Kidney tubule cell (primary cell): Measurements from ENCODE around the gene PXDN.
"Not testable (repeated sequence)": the region's sequence is repeated elsewhere in the genome, so short reads cannot be mapped to it uniquely, and the experiment has no call there.

Source experiments
- DNase-seq: peaks from one replicate; pipeline ENCODE4 v3.0.0-alpha.2; 2018; ENCODE audit warnings: low spot score

Gene PXDN

DNA sequence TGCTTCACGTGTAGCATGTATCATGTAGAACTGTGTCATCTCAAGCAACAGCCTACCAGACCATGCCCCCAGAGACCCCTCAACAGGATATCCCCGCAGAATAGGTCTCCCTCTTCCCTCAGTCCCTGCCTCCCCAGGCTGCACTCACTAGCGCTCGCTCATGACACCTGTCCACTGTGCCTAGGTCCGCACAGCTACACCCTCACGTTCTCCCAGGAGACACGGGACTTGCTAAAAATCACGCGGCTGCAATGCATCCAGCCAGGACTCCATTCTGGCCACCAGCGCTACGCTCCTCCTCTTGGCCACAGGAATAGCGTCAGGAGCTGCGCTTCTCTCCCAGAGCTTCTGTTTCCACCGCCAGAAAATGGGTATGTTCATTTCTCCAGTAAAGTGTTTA lies 2.5 kb downstream of the PXDN start:
- no peak for DNase-seq

GRCh38 chr2:1740716-1741589 lies 3.4 kb downstream of the PXDN start:
- DNase-seq: no peak

DNA sequence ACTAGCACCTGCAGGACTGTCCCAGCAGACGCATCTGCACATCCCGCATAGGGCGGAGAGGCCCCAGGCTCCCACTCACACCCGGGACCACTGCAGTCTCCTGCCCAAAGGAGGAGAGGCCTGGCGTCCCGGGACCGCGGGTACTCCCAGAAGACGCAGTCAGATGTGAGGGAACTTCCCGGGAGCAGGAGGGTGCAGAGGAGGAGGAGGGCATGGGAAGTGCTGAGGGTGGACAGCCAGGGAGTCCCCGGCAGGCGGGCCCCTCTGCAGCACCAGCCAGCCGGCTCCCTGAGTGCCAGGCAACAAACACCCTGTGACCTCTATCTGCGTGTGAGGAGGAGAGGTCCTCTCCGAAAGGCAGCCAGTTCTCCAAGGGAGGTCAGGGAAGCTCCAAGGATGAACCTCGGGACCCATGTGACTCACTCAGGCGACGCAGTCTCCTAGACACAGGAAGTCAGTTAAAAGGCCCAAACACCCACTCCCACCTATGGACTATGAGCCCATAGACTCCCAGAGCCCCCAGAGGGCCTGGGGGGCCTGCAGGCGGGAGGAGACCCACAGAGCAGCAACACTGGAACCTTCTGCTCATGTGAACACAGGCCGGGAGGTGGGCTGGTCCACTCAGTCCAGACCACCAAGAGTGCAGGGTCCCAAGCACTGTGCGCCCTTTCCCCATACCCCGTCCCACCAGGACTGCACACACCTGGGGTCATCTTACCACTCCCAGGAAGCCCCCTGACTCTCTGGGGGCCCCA lies 4.2 kb downstream of the PXDN start:
- peak; percentile 59 for DNase-seq

DNA sequence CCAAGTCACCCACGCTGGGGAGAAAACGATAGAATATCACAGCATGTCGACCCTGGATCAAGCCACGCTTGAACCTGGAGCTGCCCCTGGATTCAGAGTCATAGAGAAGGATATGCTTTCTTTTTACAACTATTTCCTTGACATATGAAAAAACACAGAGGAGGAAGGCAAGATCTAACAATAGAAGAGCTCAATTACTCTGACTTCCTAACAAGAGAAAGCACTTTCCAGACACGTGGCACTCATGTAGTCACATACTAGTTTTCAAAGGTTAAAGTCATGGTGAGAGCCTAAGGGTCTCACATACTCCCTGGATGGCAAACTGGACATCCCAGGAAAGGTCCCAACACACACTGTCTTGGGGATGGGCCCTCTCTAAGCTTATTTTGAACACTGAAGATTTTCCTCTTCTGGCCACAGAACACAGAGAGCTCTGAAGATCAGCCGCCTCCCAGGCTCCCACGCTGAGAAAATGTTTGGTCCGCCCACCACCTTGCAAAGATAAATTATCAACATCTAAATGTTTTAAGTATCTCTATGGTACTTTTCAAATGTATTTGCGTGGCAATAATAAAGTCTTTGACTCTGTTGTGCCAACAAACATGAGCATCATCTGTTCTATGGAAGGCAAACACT lies 4.9 kb downstream of the PXDN start:
- DNase-seq: no peak

DNA sequence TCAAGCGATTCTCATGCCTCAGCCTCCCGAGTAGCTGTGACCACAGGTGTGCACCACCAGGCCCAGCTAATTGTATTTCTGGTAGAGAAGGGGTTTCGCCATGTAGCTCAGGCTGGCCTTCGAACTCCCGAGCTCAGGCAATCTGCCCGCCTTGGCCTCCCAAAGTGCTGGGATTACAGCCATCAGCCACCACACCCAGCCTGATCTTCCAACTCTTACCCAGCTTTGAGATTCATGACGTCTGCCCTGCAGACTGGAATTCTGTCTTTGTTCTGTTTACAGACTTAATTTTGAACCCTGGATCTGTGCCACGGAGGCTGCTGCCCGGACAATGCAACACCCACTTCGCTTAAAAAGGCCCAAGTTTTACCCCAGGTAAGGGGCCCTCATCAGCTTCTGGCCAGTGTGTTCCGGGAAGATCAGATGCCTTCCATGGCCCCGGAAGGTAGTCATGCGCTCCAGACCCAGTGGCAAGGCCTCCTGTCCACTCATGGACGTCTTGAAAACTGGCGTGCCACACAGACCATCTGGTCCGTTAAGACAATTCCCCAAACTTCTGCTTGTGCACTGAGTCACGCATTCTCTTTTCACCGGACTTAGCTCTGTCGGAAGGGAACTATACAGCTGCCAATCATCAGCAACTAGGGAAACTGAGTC lies 5.5 kb downstream of the PXDN start:
- no peak for DNase-seq

DNA sequence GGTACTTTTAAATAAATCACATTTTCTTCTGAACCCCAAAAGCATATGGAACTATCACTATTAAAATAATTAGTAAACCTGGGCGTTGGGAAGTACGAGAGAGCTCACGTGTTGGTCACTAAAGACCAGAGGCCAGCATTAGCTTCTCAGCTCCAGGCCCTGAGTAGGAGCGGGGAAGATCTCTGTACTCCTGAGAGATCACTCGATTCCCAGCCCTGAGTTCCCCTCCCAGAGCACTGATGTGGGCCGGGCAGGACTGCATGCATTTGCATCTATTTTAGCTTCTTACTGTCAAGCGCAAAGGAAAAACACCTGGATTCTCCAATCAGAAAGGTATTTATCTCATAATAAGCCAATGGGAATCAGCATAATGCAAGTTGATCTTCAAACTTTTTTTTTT lies 6.2 kb downstream of the PXDN start:
- no peak for DNase-seq

GRCh38 chr2:1736997-1737480 lies 7.3 kb downstream of the PXDN start:
- no peak for DNase-seq

DNA sequence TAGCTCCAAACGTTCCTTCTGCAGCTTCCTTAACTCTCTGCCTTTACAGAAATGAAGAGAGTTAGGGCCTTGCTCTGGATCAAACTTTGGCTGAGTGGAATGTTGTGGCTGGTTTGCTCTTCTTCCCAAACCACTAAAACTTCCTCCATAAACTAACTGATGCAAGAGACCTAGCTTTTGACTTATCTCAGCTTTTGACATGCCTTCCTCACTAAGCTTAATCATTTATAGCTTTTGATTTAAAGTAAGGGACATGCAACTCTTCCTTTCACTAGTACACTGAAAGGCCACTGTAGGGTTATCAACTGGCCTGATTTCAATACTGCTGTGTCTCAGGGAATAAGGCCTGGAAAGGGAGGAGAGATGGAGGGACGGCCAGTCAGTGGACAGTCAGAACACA lies 8.3 kb downstream of the PXDN start:
- peak; percentile 66 for DNase-seq

DNA sequence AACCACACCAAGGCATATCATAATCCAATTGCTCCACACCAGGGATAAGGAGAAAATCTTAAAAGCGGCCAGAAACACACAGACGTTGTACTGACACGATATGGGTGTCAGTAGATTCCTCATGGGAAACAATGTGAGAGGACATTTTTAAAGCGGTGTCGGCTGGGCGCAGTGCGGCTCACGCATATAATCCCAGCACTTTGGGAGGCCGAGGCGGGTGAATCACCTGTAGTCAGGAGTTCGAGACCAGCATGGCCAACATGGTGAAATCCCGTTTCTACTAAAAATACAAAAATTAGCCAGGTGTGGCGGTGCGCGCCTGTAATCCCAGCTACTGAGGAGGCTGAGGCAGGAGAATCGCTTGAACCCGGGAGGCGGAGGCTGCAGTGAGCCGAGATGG lies 11.0 kb downstream of the PXDN start:
- DNase-seq: not testable (repeated sequence)

GRCh38 chr2:1731963-1732768 lies 12.1 kb downstream of the PXDN start:
- DNase-seq: peak; percentile 67

- no peak for DNase-seq
Observed at GRCh38 chr2:1731447-1731962, 12.8 kb downstream of the PXDN start.

DNA sequence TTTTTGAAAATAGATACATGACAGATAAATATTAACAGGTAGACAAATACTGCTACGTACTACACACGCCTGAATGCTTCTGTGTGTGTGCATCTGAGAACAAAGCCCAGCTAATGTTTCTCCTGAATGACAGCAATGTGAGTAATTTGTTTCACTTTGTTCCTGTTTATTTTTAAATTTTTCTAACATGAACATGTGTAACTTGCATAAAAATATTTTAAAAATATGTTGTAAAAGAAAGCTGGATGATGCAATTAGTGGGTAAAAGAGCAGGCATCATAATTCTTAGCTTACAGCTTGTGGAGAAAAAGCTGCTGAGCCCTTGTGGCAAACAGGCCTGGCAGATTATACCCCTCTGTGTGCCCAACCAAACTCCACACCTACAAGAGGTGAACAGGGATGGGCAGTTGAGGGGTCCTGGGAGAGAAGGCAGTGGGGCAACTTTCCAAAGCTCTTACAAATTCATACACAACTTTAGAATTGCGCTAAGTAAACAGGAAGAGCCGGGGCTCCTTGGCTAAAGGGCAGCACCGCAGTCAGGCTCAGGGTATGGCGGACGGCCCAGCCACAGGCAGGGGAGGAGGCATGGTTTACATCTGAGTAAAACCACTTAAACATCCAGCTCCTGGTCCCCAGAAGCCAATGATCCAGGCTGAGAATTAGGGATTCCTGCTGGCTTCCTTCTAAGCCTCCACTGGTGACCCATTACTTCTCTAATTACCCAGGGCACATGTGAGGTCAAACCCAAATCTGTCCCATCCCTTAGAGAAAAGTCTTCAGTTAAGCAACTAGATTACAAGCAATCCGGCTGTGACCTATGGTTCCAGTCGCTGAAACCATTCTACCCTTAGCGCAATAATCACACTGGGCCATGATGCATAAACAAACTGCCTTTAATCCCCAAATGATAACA lies 14.0 kb downstream of the PXDN start:
- DNase-seq: peak; percentile 87

GRCh38 chr2:1729242-1729641 lies 15.1 kb downstream of the PXDN start:
- no peak for DNase-seq

DNA sequence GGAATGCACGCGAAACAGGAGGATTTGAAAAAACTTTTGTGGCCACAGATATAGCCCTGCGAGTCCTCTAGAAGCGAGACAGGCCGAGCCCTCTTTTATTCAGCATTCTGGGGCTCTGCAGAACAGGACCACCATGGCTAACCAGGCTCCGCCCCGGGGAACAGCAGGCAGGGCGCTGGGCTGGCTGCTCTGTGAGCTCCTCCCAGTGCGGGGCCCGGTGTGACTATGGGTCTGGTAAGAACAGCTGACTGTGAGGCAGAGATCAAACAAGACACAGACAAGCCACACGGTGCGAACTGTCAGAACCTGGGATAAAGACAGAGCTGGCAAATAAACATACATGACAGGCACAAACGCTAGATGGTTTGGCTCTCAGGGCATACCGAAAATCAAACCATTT lies 15.5 kb downstream of the PXDN start:
- peak; percentile 68 for DNase-seq

DNA sequence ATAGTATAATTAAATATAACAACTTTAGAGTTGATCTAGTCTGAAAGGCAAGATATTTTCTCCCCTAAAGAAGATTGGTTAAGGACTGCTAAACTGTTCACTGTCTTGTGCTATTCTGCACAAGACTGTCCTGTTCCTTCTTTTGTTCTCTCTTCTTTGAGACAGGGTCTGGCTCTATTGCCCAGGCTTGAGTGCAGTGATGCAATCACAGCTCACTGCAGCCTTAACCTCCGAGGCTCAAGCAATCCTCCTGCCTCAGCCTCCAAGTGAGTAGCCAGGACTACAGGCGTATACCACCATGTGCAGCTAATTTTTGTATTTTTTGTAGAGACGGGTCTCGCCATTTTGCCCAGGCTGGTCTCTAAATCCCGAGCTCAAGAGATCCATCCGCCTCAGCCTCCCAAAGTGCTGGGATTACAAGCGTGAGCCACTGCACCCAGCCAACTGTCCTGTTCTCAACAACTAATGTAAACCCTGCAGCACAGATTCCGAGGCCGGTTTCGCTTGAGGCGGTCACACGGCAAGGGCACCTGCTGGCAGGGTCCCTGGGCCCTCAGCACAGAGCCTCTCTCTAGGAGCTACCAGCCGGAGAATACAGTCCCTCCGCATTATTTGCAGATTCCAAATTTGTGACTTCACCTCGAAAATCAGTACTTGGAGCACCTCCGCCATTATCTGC lies 16.4 kb downstream of the PXDN start:
- no peak for DNase-seq

DNA sequence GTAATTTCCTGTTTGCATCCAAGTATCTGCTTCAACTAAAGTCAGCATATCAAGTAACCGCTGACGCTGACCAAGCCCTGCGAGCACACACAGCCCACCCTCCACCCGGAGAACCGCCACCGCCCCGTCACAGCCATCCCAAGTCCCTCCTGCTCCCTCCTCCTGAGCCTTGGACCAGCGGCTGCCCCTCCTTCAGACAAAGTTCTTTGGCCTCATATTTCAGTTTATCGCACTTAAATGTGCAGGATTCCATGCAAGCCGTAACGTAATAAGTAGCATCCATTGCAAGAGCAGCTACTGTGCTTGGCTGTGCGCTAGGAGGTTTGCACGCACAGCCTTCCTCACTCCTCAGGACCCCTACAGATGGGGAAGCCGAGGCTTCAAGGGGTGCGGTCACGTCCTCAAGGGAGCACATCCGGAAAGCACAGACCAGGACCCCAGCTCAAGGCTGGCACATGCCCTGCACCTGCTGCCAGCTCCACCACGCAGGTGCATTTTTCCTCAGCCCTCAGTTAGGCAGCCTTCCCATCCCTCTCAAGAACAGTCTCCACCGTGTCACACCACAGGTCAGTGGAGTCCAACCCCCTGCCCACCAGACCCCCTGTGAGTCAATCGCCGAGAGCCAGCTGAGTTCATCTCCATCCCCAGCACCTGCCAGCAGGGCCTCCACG lies 17.1 kb downstream of the PXDN start:
- DNase-seq: no peak

- DNase-seq: no peak
Observed at GRCh38 chr2:1726558-1726957, 17.8 kb downstream of the PXDN start.

GRCh38 chr2:1724351-1724750 lies 20.0 kb downstream of the PXDN start:
- DNase-seq: not testable (repeated sequence)
